ENCODE results near the gene PLA2G4F. TPM values are rescaled to one million over a fixed set of nuclear protein-coding genes. Genes with fewer than 3 reads are reported as not detected.
A peak's percentile ranks its signal among the peaks of the same experiment; 100 is the strongest.

The PLA2G4F gene, protein sequence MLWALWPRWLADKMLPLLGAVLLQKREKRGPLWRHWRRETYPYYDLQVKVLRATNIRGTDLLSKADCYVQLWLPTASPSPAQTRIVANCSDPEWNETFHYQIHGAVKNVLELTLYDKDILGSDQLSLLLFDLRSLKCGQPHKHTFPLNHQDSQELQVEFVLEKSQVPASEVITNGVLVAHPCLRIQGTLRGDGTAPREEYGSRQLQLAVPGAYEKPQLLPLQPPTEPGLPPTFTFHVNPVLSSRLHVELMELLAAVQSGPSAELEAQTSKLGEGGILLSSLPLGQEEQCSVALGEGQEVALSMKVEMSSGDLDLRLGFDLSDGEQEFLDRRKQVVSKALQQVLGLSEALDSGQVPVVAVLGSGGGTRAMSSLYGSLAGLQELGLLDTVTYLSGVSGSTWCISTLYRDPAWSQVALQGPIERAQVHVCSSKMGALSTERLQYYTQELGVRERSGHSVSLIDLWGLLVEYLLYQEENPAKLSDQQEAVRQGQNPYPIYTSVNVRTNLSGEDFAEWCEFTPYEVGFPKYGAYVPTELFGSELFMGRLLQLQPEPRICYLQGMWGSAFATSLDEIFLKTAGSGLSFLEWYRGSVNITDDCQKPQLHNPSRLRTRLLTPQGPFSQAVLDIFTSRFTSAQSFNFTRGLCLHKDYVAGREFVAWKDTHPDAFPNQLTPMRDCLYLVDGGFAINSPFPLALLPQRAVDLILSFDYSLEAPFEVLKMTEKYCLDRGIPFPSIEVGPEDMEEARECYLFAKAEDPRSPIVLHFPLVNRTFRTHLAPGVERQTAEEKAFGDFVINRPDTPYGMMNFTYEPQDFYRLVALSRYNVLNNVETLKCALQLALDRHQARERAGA
- total RNA-seq = 10 to 100 TPM in 3 of 4 donors, 1 to 10 TPM in 1; 7.4 to 45.2 (median 36.6) TPM

DNA sequence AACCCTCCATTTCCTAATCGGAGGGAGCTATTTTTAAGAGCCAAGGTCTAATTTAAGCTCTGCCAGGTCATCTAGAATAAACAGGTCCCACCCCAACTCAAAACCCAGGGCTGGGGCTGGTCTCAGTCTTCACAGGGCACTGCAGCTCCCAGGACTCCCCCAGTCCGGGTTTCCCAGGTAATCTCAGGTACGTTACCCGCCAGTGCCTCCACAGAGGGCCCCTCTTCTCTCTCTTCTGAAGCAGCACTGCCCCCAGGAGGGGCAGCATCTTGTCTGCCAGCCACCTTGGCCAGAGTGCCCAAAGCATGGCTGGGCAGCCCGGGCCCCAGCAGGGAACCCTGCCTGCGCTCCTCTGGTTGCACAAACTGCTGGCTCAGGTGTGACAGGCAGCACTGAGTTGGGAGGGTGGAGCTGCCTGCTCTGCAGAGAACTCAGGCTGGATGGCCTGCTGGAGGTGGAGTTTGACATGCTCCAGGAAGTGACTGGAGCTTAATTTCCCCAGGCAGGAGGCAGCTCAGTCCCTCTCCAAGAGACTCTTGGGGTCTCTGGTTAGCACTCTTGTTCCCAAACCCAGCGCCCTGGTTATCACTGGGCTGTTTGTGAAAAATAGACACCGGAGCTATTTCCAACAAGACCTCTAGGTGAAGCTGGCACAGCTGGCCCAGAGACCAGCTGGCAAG lies at the start of gene PLA2G4F:
TSS of gene PLA2G4F (minus strand) at position 394 of the 680 bp plus-strand sequence. CDS start at position 307, 87 bp downstream.
- H3K27ac ChIP-seq = peak within 1 kb of the TSS in 3 of 4 donors; percentile 65 to 83 (median 70)
- H3K27me3 ChIP-seq = no peaks in the 10 kb centered on the region
- peaks cover 0 to 28% (median 0%) of the 10 kb centered on the region in 3 donors for H3K36me3 ChIP-seq
- no peaks in the 10 kb centered on the region for H3K4me1 ChIP-seq
- peak in 2 of 3 donors; percentile 79 to 80 for DNase-seq
- peak within 1 kb of the TSS in 3 of 4 donors; percentile 18 to 62 (median 61) for H3K4me3 ChIP-seq
- no peaks in the 10 kb centered on the region for H3K9me3 ChIP-seq
- TF ChIP-seq, protein P1, sequence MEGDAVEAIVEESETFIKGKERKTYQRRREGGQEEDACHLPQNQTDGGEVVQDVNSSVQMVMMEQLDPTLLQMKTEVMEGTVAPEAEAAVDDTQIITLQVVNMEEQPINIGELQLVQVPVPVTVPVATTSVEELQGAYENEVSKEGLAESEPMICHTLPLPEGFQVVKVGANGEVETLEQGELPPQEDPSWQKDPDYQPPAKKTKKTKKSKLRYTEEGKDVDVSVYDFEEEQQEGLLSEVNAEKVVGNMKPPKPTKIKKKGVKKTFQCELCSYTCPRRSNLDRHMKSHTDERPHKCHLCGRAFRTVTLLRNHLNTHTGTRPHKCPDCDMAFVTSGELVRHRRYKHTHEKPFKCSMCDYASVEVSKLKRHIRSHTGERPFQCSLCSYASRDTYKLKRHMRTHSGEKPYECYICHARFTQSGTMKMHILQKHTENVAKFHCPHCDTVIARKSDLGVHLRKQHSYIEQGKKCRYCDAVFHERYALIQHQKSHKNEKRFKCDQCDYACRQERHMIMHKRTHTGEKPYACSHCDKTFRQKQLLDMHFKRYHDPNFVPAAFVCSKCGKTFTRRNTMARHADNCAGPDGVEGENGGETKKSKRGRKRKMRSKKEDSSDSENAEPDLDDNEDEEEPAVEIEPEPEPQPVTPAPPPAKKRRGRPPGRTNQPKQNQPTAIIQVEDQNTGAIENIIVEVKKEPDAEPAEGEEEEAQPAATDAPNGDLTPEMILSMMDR (IDR thresholded peaks at IDR 0.05) = peak in 3 of 6 experiments; percentile 22 to 38 (median 32)
- peak; percentile 66 to 79 for TF ChIP-seq POLR2A (IDR thresholded peaks at IDR 0.05)

DNA sequence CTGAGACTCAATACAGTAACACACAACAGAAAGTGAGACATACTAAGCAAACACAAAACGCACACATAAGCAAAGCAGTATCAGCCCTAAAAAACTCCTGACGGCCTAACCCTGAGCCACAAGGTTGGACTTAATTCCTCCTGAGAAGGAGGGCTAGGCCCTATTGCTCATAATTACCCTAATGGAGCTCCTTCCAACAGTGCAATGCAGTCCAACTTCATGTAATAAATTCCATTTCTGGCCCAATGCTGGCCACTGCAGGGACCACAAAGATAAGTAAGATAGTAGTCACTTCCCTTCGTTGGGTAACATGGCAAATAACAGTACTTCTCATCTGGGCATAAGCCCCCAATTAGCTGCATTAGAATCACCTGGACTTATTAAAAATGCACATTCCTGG lies 47.5 kb upstream of the PLA2G4F start:
- TF ChIP-seq POLR2A (IDR thresholded peaks at IDR 0.05) = no peak
- TF ChIP-seq, protein P1 (IDR thresholded peaks at IDR 0.05) = no peak
- Histone ChIP-seq H3K4me1 (peaks cover 0 to 15% (median 0%) of the 10 kb centered on the region in 4 donors), H3K9me3 (no peaks in the 10 kb centered on the region), H3K4me3 (no peak overlapping the region), H3K27ac (no peak overlapping the region), H3K36me3 (peaks cover 0 to 22% (median 0%) of the 10 kb centered on the region in 3 donors), H3K27me3 (no peaks in the 10 kb centered on the region)
- DNase-seq = no peak

DNA sequence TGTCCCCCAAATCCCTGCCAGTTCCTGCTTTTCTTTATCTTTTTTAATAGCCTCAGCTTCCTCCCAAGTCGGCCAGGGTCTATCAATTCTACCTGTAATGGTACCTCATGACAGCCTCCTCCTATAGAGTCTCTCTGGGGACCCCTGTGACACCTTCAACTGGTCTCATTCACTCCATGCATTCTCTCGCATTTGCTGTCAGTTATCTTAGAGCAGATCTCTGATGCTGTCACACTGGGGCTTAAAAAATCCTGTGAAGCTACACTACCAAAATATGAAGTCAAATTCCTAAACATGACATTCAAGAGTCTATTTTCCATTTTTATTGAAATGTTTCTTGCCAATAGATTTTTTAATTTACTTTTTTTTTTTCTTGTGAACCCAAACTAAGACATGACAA lies 46.2 kb upstream of the PLA2G4F start:
- Histone ChIP-seq H3K9me3 (no peaks in the 10 kb centered on the region), H3K4me3 (no peak overlapping the region), H3K4me1 (peaks cover 0 to 15% (median 0%) of the 10 kb centered on the region in 4 donors), H3K36me3 (peaks cover 0 to 33% (median 0%) of the 10 kb centered on the region in 3 donors), H3K27me3 (no peaks in the 10 kb centered on the region), H3K27ac (no peak overlapping the region)
- TF ChIP-seq, protein P1 (IDR thresholded peaks at IDR 0.05) = no peak
- no peak for TF ChIP-seq POLR2A (IDR thresholded peaks at IDR 0.05)
- DNase-seq = no peak

DNA sequence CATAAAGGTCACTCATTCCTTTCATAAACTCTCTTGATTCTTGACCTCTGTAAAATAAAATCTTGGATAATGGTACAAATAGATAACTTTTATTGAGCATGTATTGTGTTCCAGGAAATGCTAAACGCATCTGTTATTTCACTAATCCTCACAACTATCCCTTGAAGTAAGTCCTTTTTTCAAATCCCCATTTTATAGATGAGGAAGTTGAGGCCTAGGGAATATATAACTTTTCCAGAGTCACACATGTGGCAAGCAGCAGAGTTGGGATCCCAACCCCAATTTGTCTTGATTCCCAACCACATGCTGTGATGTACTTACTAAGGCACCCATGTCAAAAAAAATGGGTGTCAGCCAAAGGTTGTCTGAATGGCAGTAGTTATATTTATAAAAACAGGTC lies 45.4 kb upstream of the PLA2G4F start:
- H3K36me3 ChIP-seq = peaks cover 0 to 38% (median 0%) of the 10 kb centered on the region in 3 donors
- TF ChIP-seq POLR2A (IDR thresholded peaks at IDR 0.05) = no peak
- TF ChIP-seq, protein P1 (IDR thresholded peaks at IDR 0.05) = no peak
- no peak overlapping the region for H3K4me3 ChIP-seq
- H3K27me3 ChIP-seq = no peaks in the 10 kb centered on the region
- H3K27ac ChIP-seq = no peak overlapping the region
- H3K9me3 ChIP-seq = no peaks in the 10 kb centered on the region
- peaks cover 0 to 9% (median 0%) of the 10 kb centered on the region in 4 donors for H3K4me1 ChIP-seq
- no peak for DNase-seq

DNA sequence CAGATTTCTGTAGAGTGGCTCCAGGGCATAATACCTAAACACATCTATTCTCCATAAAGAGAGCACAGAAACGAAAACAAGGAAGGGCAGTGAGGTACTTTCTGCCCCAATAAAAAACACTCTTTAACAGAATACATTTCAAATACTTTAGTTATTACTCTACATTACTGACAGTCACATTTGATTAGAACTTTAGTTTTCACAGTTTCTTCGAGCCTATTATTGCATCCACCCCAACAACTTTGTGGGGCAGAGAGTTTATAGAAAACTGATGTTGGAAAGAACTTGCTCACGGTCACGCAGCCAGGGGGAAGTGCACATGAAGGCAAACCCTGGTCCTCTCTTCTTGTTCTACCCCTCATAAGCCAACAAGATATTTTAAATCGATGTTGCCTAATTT lies 42.7 kb upstream of the PLA2G4F start:
- Histone ChIP-seq H3K27me3 (no peaks in the 10 kb centered on the region), H3K4me3 (no peak overlapping the region), H3K27ac (no peak overlapping the region), H3K4me1 (peaks cover 0 to 4% (median 0%) of the 10 kb centered on the region in 4 donors), H3K9me3 (no peaks in the 10 kb centered on the region), H3K36me3 (peaks cover 0 to 38% (median 0%) of the 10 kb centered on the region in 3 donors)
- TF ChIP-seq, protein P1 (IDR thresholded peaks at IDR 0.05) = no peak
- no peak for TF ChIP-seq POLR2A (IDR thresholded peaks at IDR 0.05)
- DNase-seq = no peak
